Psoas muscle (tissue), 8 donors: Measurements from ENCODE around the gene OR52N2. TPM values are rescaled to one million over a fixed set of nuclear protein-coding genes. Genes with fewer than 3 reads are reported as not detected.
A peak's percentile ranks its signal among the peaks of the same experiment; 100 is the strongest.

Source experiments
- ATAC-seq, 4 donors: fragments of 200-7000 bp; cut with Tn5 transposase; one replicate each; pipeline ENCODE4 v1.9.1; 2020; ENCODE audit warnings: moderate library complexity in 3 of 4, mild to moderate bottlenecking in 2 of 4
- DNase-seq, 2 donors: peaks; one replicate each; pipeline ENCODE4 v3.0.0-alpha.2; 2020
- H3K27ac ChIP-seq: fragments of 200-600 bp; one replicate; pipeline ENCODE4 v1.8.0; 2022
- H3K27me3 ChIP-seq, 3 donors: fragments of 200-600 bp in 1 of 3; one replicate each; pipeline versions ENCODE4 v1.6.1 to v1.8.0; 2013 to 2022; ENCODE audit warnings: low read length in 2 of 3, mild to moderate bottlenecking in 2 of 3, moderate library complexity in 1 of 3; ENCODE audit not compliant: insufficient read depth in 3 of 3
- H3K36me3 ChIP-seq, 2 donors: fragments of 200-600 bp in 1 of 2; one replicate each; pipeline versions ENCODE4 v1.6.1 to v1.8.0; 2013 to 2022; ENCODE audit warnings: low read depth in 1 of 2, mild to moderate bottlenecking in 1 of 2, moderate library complexity in 1 of 2; ENCODE audit not compliant: insufficient read depth in 1 of 2
- H3K4me1 ChIP-seq: fragments of 200-600 bp; one replicate; pipeline ENCODE4 v1.8.0; 2022
- H3K4me3 ChIP-seq: fragments of 200-600 bp; one replicate; pipeline ENCODE4 v1.8.0; 2022; ENCODE audit warnings: mild to moderate bottlenecking
- H3K9me3 ChIP-seq: fragments of 200-600 bp; one replicate; pipeline ENCODE4 v1.8.0; 2022
- WGBS, 3 donors: extraction: QIAGEN DNeasy Blood & Tissue Kit; methylation state at CpG; one replicate each; pipeline versions ENCODE4 v1.1.6 to v1.1.7; 2013; 5-methylcytosine and 5-hydroxymethylcytosine counted together
- intact Hi-C, 2 donors: fragments of 100-400 bp; cut with DNase I; formaldehyde crosslinking; loops; one replicate each; pipeline versions ENCODE4 v1.11.0 to v1.14.2; 2022
- polyA plus RNA-seq, 3 donors: library from polyadenylated mRNA; stranded (reverse); fragments of 200-250 nt; gene quantifications; one replicate each; pipeline ENCODE4 v1.2.3, GENCODE V29; 2013
- total RNA-seq, 4 donors: library from RNA; stranded (reverse); fragmentation: NEBNext Ultra II Directional in 2 of 4; extraction: Animal tissue kit (Norgen Biotek cat#: 25700) in 2 of 4; gene quantifications; one replicate each; pipeline versions ENCODE4 v1.2.1 to v1.2.4, GENCODE V29; 2021 to 2023
- TF ChIP-seq, protein P1 (sequence below): fragments of 200-600 bp; IDR thresholded peaks from one replicate; pipeline ENCODE4 v1.8.0; 2022; ENCODE audit warnings: antibody characterized with exemption
- donor health status: healthy with polysubstance abuse.
- donor health status: DM: no; HTN: no; CAD: no; lungs with moderate emphysema.
- donor health status: Bipolar disorder and iron deficiency.
- donor health status: healthy.
- donor health status: DM: yes; HTN: yes; CAD: no.
- donor health status: DM: no; HTN: no; CAD: no.
- donor health status: DM: no; HTN: no; CAD: no.
- donor health status: DM: yes; HTN: yes; CAD: no.

Gene OR52N2
- total and polyA plus RNA-seq, 7 donors: not detected

DNA sequence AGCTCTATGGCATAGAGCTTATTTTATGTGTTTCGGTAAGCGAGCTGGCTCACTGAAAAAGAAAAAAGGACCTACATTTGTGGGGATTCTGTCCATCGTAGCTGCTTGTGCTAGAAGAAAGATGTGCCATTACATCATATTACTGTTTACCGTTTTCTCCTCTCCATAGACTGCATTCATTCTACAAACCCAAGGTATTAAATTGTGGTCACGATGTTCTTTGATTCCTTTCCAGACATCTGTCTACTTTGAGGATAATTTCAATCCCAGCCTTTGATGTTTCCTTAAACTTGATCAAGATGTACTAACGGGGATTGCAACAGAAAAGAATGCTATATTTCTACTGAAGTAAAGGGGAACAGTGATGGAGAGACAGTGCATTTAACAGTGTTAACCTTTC is 12.2 kb upstream of the OR52N2 start:
- Histone ChIP-seq H3K27ac (no peak overlapping the region), H3K27me3 (no peaks in the 10 kb centered on the region), H3K36me3 (no peaks in the 10 kb centered on the region), H3K9me3 (no peaks in the 10 kb centered on the region), H3K4me3 (no peak overlapping the region), H3K4me1 (no peaks in the 10 kb centered on the region)
- 84 to 87% (median 86%) methylated on average over 6 of the region's 6 CpGs for WGBS, 3 donors
- intact Hi-C loops: no loop called here
- no peak for ATAC-seq
- TF ChIP-seq, protein P1, sequence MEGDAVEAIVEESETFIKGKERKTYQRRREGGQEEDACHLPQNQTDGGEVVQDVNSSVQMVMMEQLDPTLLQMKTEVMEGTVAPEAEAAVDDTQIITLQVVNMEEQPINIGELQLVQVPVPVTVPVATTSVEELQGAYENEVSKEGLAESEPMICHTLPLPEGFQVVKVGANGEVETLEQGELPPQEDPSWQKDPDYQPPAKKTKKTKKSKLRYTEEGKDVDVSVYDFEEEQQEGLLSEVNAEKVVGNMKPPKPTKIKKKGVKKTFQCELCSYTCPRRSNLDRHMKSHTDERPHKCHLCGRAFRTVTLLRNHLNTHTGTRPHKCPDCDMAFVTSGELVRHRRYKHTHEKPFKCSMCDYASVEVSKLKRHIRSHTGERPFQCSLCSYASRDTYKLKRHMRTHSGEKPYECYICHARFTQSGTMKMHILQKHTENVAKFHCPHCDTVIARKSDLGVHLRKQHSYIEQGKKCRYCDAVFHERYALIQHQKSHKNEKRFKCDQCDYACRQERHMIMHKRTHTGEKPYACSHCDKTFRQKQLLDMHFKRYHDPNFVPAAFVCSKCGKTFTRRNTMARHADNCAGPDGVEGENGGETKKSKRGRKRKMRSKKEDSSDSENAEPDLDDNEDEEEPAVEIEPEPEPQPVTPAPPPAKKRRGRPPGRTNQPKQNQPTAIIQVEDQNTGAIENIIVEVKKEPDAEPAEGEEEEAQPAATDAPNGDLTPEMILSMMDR: no peak
- no peak for DNase-seq

DNA sequence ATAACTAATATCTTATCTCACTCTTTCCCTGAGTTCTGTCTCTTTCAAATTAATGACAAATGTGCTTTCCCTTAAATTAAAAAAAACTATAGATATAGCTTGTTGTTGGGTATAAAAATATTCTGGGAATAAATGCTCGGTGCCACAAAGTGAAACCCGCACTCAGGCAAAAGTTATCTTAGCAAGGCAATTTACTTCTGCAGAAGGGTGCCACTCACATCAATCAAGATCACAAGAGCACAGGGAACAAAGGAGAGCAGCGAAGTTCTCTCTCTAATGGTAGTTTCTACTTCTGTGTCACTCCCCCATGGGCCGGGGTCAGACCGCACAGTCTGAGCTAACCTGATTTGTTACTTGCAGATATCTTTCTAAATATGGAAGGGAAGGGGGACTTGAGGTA is 4.7 kb upstream of the OR52N2 start:
- ATAC-seq (no peak), DNase-seq (no peak)
- Histone ChIP-seq H3K36me3 (no peaks in the 10 kb centered on the region), H3K27me3 (no peaks in the 10 kb centered on the region), H3K9me3 (no peaks in the 10 kb centered on the region), H3K4me1 (no peaks in the 10 kb centered on the region), H3K27ac (no peak overlapping the region), H3K4me3 (no peak overlapping the region)
- TF ChIP-seq, protein P1: no peak
- 83 to 91% (median 90%) methylated on average over 5 of the region's 5 CpGs for WGBS, 3 donors
- intact Hi-C loops: loop anchor here in 1 of 2 donors (10.0 kb wide), 2 partner anchors 329 to 679 kb away; no protein-coding TSS in a partner anchor

DNA sequence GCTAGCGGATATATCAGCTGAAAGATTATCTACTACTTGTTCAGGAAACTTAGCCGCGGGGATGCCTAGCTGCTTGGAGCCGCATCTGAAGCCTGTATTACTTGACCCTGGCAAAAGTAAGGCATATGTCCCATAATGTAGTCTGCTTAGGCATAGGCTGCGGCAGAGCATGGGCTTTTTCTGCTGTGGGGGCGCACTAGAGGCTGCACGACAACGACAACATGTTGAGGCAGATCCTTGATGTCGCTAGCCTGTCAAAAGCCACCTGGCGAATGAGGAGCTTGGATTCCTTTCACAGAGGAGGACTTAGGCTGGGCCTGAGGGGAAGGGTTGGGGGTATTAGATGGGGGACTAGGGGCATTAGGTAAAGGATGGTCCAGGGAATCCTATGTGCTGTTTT is 1.1 kb upstream of the OR52N2 start:
- WGBS, 3 donors: 59 to 63% (median 61%) methylated on average over 10 of the region's 10 CpGs
- no peaks in the 10 kb centered on the region for H3K27me3 ChIP-seq

GRCh38 chr11:5809122-5809519 is 397 bp downstream of the OR52N2 start:
- no peaks in the 10 kb centered on the region for H3K36me3 ChIP-seq
- H3K27me3 ChIP-seq: no peaks in the 10 kb centered on the region
- WGBS, 3 donors: 47 to 55% (median 51%) methylated on average over 5 of the region's 5 CpGs
- H3K27ac ChIP-seq: no peak overlapping the region
- H3K4me3 ChIP-seq: peak overlapping the region; percentile 58
- ATAC-seq (no peak), DNase-seq (no peak)
- TF ChIP-seq, protein P1: no peak
- no peaks in the 10 kb centered on the region for H3K4me1 ChIP-seq
- intact Hi-C loops: loop anchor here (2.0 to 10.0 kb wide), 5 partner anchors 212 to 687 kb away; partner anchors contain the start of gene TRIM6 (in 1 of the 2)
- H3K9me3 ChIP-seq: no peaks in the 10 kb centered on the region

More for the DNA sequence above, 1.1 kb upstream of the OR52N2 start:
- DNase-seq (no peak), ATAC-seq (no peak)
- Histone ChIP-seq H3K9me3 (no peaks in the 10 kb centered on the region), H3K4me1 (no peaks in the 10 kb centered on the region), H3K4me3 (no peak overlapping the region), H3K27ac (no peak overlapping the region), H3K36me3 (no peaks in the 10 kb centered on the region)
- TF ChIP-seq, protein P1: no peak
- intact Hi-C loops: loop anchor here (5.0 to 10.0 kb wide), 4 partner anchors 210 to 685 kb away; partner anchors contain the start of gene TRIM6 (in 1 of the 2)
